Activated gamma-delta T cell treated with anti-CD3 and anti-CD28 coated beads, Interleukin-2, amount 50 U/mL, for 16 hours (primary cell): Measurements from ENCODE around the gene CCDC157.
A peak's percentile ranks its signal among the peaks of the same experiment; 100 is the strongest.
"Not testable (repeated sequence)": the region's sequence is repeated elsewhere in the genome, so short reads cannot be mapped to it uniquely, and the experiment has no call there.

Source experiments
- DNase-seq: peaks from one replicate; pipeline ENCODE4 v3.0.0-alpha.2; 2020; ENCODE audit warnings: low read depth

Gene CCDC157

GRCh38 chr22:30326255-30326705 lies 30.5 kb upstream of the CCDC157 start:
- DNase-seq, result no peak

GRCh38 chr22:30326706-30327362 lies 30.0 kb upstream of the CCDC157 start, which contains the start of gene TBC1D10A:
TBC1D10A (minus strand) TSS chr22:30326941; CDS start chr22:30326881, 60 bp downstream.
- peak; percentile 90 for DNase-seq

- DNase-seq, result no peak
Observed at GRCh38 chr22:30327864-30328345, 28.9 kb upstream of the CCDC157 start.

GRCh38 chr22:30328466-30329049 lies 28.2 kb upstream of the CCDC157 start:
- no peak for DNase-seq

GRCh38 chr22:30332551-30332950 lies 24.3 kb upstream of the CCDC157 start:
- DNase-seq, result no peak

- no peak for DNase-seq
Observed at GRCh38 chr22:30332994-30333706, 23.7 kb upstream of the CCDC157 start.

GRCh38 chr22:30333707-30334087 lies 23.1 kb upstream of the CCDC157 start:
- no peak for DNase-seq

GRCh38 chr22:30334646-30335045 lies 22.2 kb upstream of the CCDC157 start:
- DNase-seq, result no peak

- no peak for DNase-seq
Observed at GRCh38 chr22:30335236-30335635, 21.6 kb upstream of the CCDC157 start.

- no peak for DNase-seq
Observed at GRCh38 chr22:30336752-30337460, 19.9 kb upstream of the CCDC157 start.

GRCh38 chr22:30337461-30337778 lies 19.4 kb upstream of the CCDC157 start:
- DNase-seq, result no peak

- DNase-seq, result not testable (repeated sequence)
Observed at GRCh38 chr22:30338341-30338740, 18.5 kb upstream of the CCDC157 start.

- no peak for DNase-seq
Observed at GRCh38 chr22:30338802-30339201, 18.0 kb upstream of the CCDC157 start.

- no peak for DNase-seq
Observed at GRCh38 chr22:30340911-30341685, 15.7 kb upstream of the CCDC157 start.

- DNase-seq, result no peak
Observed at GRCh38 chr22:30344447-30345200, 12.2 kb upstream of the CCDC157 start.

- no peak for DNase-seq
Observed at GRCh38 chr22:30347255-30347892, 9.4 kb upstream of the CCDC157 start.

GRCh38 chr22:30348404-30348803 lies 8.4 kb upstream of the CCDC157 start:
- DNase-seq, result no peak

GRCh38 chr22:30348809-30349208 lies 8.0 kb upstream of the CCDC157 start:
- DNase-seq, result no peak

- DNase-seq, result no peak
Observed at GRCh38 chr22:30351226-30351625, 5.6 kb upstream of the CCDC157 start.

- no peak for DNase-seq
Observed at GRCh38 chr22:30354644-30355043, 2.2 kb upstream of the CCDC157 start.

GRCh38 chr22:30357236-30357570 lies 396 bp downstream of the CCDC157 start:
- DNase-seq, result peak; percentile 6
